Stromal cell of bone marrow (primary cell): ENCODE results near the gene IL4R.

Experiments used
- DNase-seq: peaks from one replicate; pipeline ENCODE4 v3.0.0-alpha.2; 2012; ENCODE audit warnings: low read depth

The IL4R gene

GRCh38 chr16:27361987-27362386 is 48.2 kb downstream of the IL4R start:
- no peak for DNase-seq

- no peak for DNase-seq
Measured at GRCh38 chr16:27362570-27363245, 48.9 kb downstream of the IL4R start.

GRCh38 chr16:27363246-27363632 is 49.5 kb downstream of the IL4R start:
- no peak for DNase-seq

- DNase-seq, result no peak
Measured at GRCh38 chr16:27363797-27364196, 50.0 kb downstream of the IL4R start.

GRCh38 chr16:27364493-27365141 is 50.8 kb downstream of the IL4R start:
- no peak for DNase-seq

- DNase-seq, result no peak
Measured at GRCh38 chr16:27365142-27366089, 51.6 kb downstream of the IL4R start.

- no peak for DNase-seq
Measured at GRCh38 chr16:27366687-27367460, 53.1 kb downstream of the IL4R start.

GRCh38 chr16:27367461-27368357 is 53.9 kb downstream of the IL4R start:
- peak; percentile 28 for DNase-seq

GRCh38 chr16:27368358-27368722 is 54.6 kb downstream of the IL4R start:
- no peak for DNase-seq

GRCh38 chr16:27369806-27370205 is 56.0 kb downstream of the IL4R start:
- peak; percentile 50 for DNase-seq

- no peak for DNase-seq
Measured at GRCh38 chr16:27370318-27370717, 56.5 kb downstream of the IL4R start.

GRCh38 chr16:27373312-27373711 is 59.5 kb downstream of the IL4R start:
- DNase-seq, result no peak

GRCh38 chr16:27374221-27374803 is 60.5 kb downstream of the IL4R start:
- DNase-seq, result no peak

- DNase-seq, result peak; percentile 33
Measured at GRCh38 chr16:27374804-27375425, 61.1 kb downstream of the IL4R start.

GRCh38 chr16:27377666-27378485 is 64.1 kb downstream of the IL4R start:
- DNase-seq, result no peak

- no peak for DNase-seq
Measured at GRCh38 chr16:27378871-27379481, 65.2 kb downstream of the IL4R start.

- no peak for DNase-seq
Measured at GRCh38 chr16:27379919-27380318, 66.1 kb downstream of the IL4R start.

- no peak for DNase-seq
Measured at GRCh38 chr16:27381236-27381635, 67.5 kb downstream of the IL4R start.
